Naive thymus-derived CD8-positive, alpha-beta T cell (primary cell): ENCODE measurements around the gene LDHA. TPM values are rescaled to one million over a fixed set of nuclear protein-coding genes. Genes with fewer than 3 reads are reported as not detected.
"Not testable (repeated sequence)": the region's sequence is repeated elsewhere in the genome, so short reads cannot be mapped to it uniquely, and the experiment has no call there.

Experiments
- ATAC-seq, 2 donors: fragments of 150-1000 bp; cut with Tn5 transposase in 1 of 2; sonication (Bioruptor Pico), chemical (Tn5 transposase) in 1 of 2; 1 replicate in 1 of 2; 2 replicates in 1 of 2; pipeline ENCODE4 v1.10.0; 2021; ENCODE audit warnings: mild to moderate bottlenecking in 2 of 2, moderate library complexity in 2 of 2
- POLR2A ChIA-PET: fragments of 350-600 bp; sonication (Branson Sonifier 250); formaldehyde crosslinking; loops from one replicate; lab custom pipeline; 2021; ENCODE audit warnings: antibody characterized with exemption; lab: Charles Lee
- DNase-seq, 10 donors: peaks; one replicate each; pipeline versions ENCODE4 v3.0.0 to v3.0.0-alpha.2; 2020 to 2022
- H3K27ac Mint-ChIP-seq, 10 donors: one replicate each; pipeline ENCODE4 v1.8.0; 2020 to 2022; ENCODE audit warnings: mild to moderate bottlenecking in 10 of 10, mixed read lengths in 10 of 10, moderate library complexity in 4 of 10, inconsistent platforms in 1 of 10
- H3K27me3 Mint-ChIP-seq, 5 donors: one replicate each; pipeline ENCODE4 v1.8.0; 2021 to 2022; ENCODE audit warnings: mixed read lengths in 5 of 5
- H3K36me3 Mint-ChIP-seq, 3 donors: one replicate each; pipeline ENCODE4 v1.8.0; 2020 to 2022; ENCODE audit warnings: mixed read lengths in 3 of 3, mild to moderate bottlenecking in 2 of 3, inconsistent platforms in 1 of 3
- H3K4me1 Mint-ChIP-seq, 4 donors: one replicate each; pipeline ENCODE4 v1.8.0; 2021 to 2022; ENCODE audit warnings: mixed read lengths in 4 of 4
- H3K4me3 Mint-ChIP-seq, 10 donors: one replicate each; pipeline ENCODE4 v1.8.0; 2020 to 2022; ENCODE audit warnings: mild to moderate bottlenecking in 10 of 10, mixed read lengths in 10 of 10, moderate library complexity in 6 of 10, inconsistent platforms in 1 of 10
- H3K9me3 Mint-ChIP-seq, 9 donors: one replicate each; pipeline ENCODE4 v1.8.0; 2020 to 2022; ENCODE audit warnings: mixed read lengths in 9 of 9, mild to moderate bottlenecking in 3 of 9, inconsistent platforms in 1 of 9, moderate library complexity in 1 of 9
- polyA plus RNA-seq, 3 donors: library from polyadenylated mRNA; unstranded; fragments of 300-500 nt; fragmentation: Illumina TruSeq; gene quantifications; one replicate each; pipeline ENCODE4 v1.2.3, GENCODE V29; 2021
- total RNA-seq, 8 experiments: library from RNA in 2 of 8; stranded (reverse) in 2 of 8; gene quantifications; one replicate each; pipeline ENCODE4 v1.2.3 and lab custom pipeline; 2021 to 2026

Gene LDHA
- total and polyA plus RNA-seq, 5 experiments from 2014 or later = 96.1 to 345 (median 333) TPM

DNA sequence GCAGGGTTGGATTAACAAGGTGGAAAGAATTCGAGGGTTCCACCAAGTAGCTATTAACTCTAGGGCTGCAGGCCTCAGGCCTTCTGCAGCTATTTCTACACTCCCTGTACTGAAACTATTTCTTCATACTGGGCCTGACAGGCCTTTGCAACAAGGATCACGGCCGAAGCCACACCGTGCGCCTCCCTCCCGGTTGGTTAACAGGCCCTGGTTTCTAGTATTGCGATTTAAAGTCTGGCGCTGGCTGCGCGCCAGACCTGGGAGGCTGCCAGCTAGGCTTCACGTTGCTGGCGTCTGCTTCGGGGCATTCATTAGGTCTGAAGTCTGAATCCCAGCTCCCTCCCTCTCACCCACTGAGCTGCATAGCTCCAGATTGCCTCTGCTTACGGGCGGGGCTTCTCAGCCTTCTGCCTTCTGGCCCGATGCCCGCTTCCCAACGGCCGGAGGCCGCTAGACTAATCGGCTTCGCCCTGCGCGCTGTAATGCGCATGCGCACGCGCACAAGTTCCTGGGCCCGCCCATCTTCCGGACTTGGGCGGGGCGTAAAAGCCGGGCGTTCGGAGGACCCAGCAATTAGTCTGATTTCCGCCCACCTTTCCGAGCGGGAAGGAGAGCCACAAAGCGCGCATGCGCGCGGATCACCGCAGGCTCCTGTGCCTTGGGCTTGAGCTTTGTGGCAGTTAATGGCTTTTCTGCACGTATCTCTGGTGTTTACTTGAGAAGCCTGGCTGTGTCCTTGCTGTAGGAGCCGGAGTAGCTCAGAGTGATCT lies 1.6 kb downstream of the LDHA start:
- ATAC-seq (peak; percentile 53 to 56), DNase-seq (peak; percentile 84 to 98 (median 94))
- H3K36me3 Mint-ChIP-seq = peaks cover 0 to 47% (median 19%) of the 10 kb centered on the region in 3 donors
- no peaks in the 10 kb centered on the region for H3K27me3 Mint-ChIP-seq
- no peaks in the 10 kb centered on the region for H3K9me3 Mint-ChIP-seq
- H3K4me1 Mint-ChIP-seq = peaks cover 9 to 45% (median 35%) of the 10 kb centered on the region in 4 donors
- H3K27ac Mint-ChIP-seq = peak overlapping the region; percentile 88 to 99 (median 98)
- H3K4me3 Mint-ChIP-seq = peak overlapping the region; percentile 94 to 99 (median 98)
- POLR2A ChIA-PET = interaction anchor here (0.6 to 4.2 kb wide), 16 partner anchors 9 to 1319 kb away, joined by 3 to 88 read pairs (median 4); partner anchors contain the start of genes GTF2H1, HPS5, RPS13 and SERGEF

DNA sequence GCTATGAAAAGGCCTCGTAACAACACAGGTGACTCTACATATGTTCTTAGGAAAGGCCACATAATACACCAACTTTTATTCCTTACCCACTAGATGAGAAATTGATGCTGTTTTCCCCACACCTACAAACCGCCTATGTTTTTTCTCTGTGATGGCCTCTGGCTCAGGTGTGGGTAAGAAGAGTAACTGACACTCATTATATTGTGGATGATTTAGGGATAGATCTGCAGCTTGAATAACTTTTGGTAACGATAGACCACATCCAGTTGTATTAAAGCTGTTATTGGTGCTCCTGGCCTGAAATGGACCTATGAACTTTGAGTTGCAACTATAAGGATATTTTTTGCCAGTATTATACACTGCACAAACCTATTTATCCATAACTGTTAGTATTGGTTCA lies 3.6 kb downstream of the LDHA start:
- Mint-ChIP-seq H3K27me3 (no peaks in the 10 kb centered on the region), H3K36me3 (peaks cover 0 to 66% (median 23%) of the 10 kb centered on the region in 3 donors), H3K4me3 (peak overlapping the region in 3 of 10 donors; percentile 15 to 29 (median 18)), H3K27ac (peak overlapping the region in 5 of 10 donors; percentile 5 to 80 (median 55)), H3K9me3 (no peaks in the 10 kb centered on the region), H3K4me1 (peaks cover 11 to 38% (median 31%) of the 10 kb centered on the region in 4 donors)
- no peak for ATAC-seq
- POLR2A ChIA-PET = interaction anchor here (0.6 to 1.1 kb wide), 3 partner anchors 36 to 85 kb away, joined by 3 to 6 read pairs (median 3); partner anchors contain the start of gene GTF2H1
- DNase-seq = no peak

DNA sequence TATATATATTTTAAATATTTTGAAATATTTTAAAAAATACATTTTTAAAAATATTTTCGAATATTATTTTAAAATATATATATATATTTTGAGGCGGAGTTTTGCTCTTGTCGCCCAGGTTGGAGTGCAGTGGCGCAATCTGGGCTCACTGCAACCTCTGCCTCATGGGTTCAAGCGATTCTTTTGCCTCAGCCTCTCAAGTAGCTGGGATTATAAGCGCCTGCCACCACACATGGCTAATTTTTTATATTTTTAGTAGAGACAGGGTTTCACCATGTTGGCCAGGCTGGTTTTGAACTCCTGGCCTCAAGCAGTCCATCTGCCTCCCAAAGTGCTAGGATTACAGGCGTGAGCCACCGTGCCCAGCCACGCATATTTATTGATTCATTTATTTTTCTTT lies 6.7 kb downstream of the LDHA start:
- H3K9me3 Mint-ChIP-seq, DNase-seq, ATAC-seq, H3K27ac Mint-ChIP-seq, H3K27me3 Mint-ChIP-seq, H3K4me3 Mint-ChIP-seq: not testable (repeated sequence)
- Mint-ChIP-seq H3K4me1 (peaks cover 5 to 30% (median 19%) of the 10 kb centered on the region in 4 donors), H3K36me3 (peaks cover 8 to 92% (median 34%) of the 10 kb centered on the region in 3 donors)
- POLR2A ChIA-PET = interaction anchor here (1.2 kb wide), 1 partner anchor 17 kb away, joined by 6 read pairs; no protein-coding TSS in a partner anchor

- ATAC-seq (no peak), DNase-seq (no peak)
- H3K4me1 Mint-ChIP-seq = peaks cover 0 to 9% (median 3%) of the 10 kb centered on the region in 4 donors
- no peaks in the 10 kb centered on the region for H3K27me3 Mint-ChIP-seq
- peak overlapping the region in 2 of 10 donors; percentile 18 to 66 for H3K27ac Mint-ChIP-seq
- POLR2A ChIA-PET = interaction anchor here (2.8 kb wide), 1 partner anchor 9 kb away, joined by 11 read pairs; the partner anchor contains the start of gene LDHA
- H3K9me3 Mint-ChIP-seq = no peaks in the 10 kb centered on the region
- no peak overlapping the region for H3K4me3 Mint-ChIP-seq
- H3K36me3 Mint-ChIP-seq = peaks cover 8 to 87% (median 36%) of the 10 kb centered on the region in 3 donors
Observed at GRCh38 chr11:18404062-18404461, 9.7 kb downstream of the LDHA start.

DNA sequence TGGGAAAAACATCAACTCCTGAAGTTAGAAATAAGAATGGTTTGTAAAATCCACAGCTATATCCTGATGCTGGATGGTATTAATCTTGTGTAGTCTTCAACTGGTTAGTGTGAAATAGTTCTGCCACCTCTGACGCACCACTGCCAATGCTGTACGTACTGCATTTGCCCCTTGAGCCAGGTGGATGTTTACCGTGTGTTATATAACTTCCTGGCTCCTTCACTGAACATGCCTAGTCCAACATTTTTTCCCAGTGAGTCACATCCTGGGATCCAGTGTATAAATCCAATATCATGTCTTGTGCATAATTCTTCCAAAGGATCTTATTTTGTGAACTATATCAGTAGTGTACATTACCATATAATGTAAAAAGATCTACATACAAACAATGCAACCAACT lies 13.0 kb downstream of the LDHA start:
- H3K36me3 Mint-ChIP-seq = peaks cover 8 to 55% (median 28%) of the 10 kb centered on the region in 3 donors
- not testable (repeated sequence) for ATAC-seq, H3K4me3 Mint-ChIP-seq, DNase-seq, H3K9me3 Mint-ChIP-seq, H3K27me3 Mint-ChIP-seq
- H3K4me1 Mint-ChIP-seq = peaks cover 5 to 14% (median 9%) of the 10 kb centered on the region in 4 donors
- POLR2A ChIA-PET = interaction anchor here (0.8 kb wide), 1 partner anchor 24 kb away, joined by 5 read pairs; no protein-coding TSS in a partner anchor
- peak overlapping the region in 1 of 10 donors; percentile 62 for H3K27ac Mint-ChIP-seq

GRCh38 chr11:18408558-18409291 lies 14.4 kb downstream of the LDHA start:
- Mint-ChIP-seq H3K27ac (peak overlapping the region in 2 of 10 donors; percentile 39 to 73), H3K27me3 (peaks cover 0 to 1% (median 0%) of the 10 kb centered on the region in 5 donors), H3K9me3 (peaks cover 0 to 4% (median 0%) of the 10 kb centered on the region in 9 donors), H3K4me3 (no peak overlapping the region), H3K4me1 (peaks cover 5 to 22% (median 9%) of the 10 kb centered on the region in 4 donors), H3K36me3 (peaks cover 4 to 42% (median 20%) of the 10 kb centered on the region in 3 donors)
- ATAC-seq (no peak), DNase-seq (no peak)
- POLR2A ChIA-PET = no interaction called here

- Mint-ChIP-seq H3K4me1 (peaks cover 4 to 25% (median 6%) of the 10 kb centered on the region in 4 donors), H3K4me3 (no peak overlapping the region), H3K9me3 (no peaks in the 10 kb centered on the region), H3K36me3 (peaks cover 0 to 2% (median 0%) of the 10 kb centered on the region in 3 donors), H3K27ac (no peak overlapping the region), H3K27me3 (no peaks in the 10 kb centered on the region)
- POLR2A ChIA-PET = no interaction called here
- DNase-seq = no peak
- no peak for ATAC-seq
Observed at GRCh38 chr11:18416459-18416858, 22.1 kb downstream of the LDHA start.

- peaks cover 0 to 10% (median 4%) of the 10 kb centered on the region in 4 donors for H3K4me1 Mint-ChIP-seq
- ATAC-seq = no peak
- no peak overlapping the region for H3K27ac Mint-ChIP-seq
- DNase-seq = no peak
- no peaks in the 10 kb centered on the region for H3K9me3 Mint-ChIP-seq
- no peaks in the 10 kb centered on the region for H3K27me3 Mint-ChIP-seq
- H3K4me3 Mint-ChIP-seq = no peak overlapping the region
- POLR2A ChIA-PET = no interaction called here
- H3K36me3 Mint-ChIP-seq = peaks cover 0 to 2% (median 0%) of the 10 kb centered on the region in 3 donors
Observed at GRCh38 chr11:18419040-18419439, 24.7 kb downstream of the LDHA start.

DNA sequence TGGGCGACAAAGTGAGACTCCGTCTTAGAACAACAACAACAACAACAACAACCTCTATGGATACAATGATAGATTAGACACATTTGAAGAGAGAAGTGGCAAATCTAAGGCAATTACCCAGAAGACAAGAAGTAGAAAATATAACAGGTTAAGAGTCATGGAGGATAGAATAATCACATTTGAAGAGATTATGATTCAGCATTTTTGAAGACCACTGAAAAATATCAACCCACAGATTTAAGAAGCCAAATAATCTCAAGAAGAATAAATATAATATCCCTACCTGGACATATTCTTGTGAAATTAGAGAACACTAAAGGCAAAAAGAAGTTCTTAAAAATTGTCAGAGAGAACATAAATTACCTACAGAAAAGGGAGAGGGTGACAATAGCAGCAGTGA lies 25.7 kb downstream of the LDHA start:
- POLR2A ChIA-PET = no interaction called here
- peaks cover 0 to 2% (median 0%) of the 10 kb centered on the region in 3 donors for H3K36me3 Mint-ChIP-seq
- H3K4me3 Mint-ChIP-seq = no peak overlapping the region
- H3K9me3 Mint-ChIP-seq = no peaks in the 10 kb centered on the region
- DNase-seq (no peak), ATAC-seq (no peak)
- H3K27ac Mint-ChIP-seq = peak overlapping the region in 3 of 10 donors; percentile 12 to 51 (median 13)
- H3K27me3 Mint-ChIP-seq = no peaks in the 10 kb centered on the region
- H3K4me1 Mint-ChIP-seq = peaks cover 0 to 10% (median 4%) of the 10 kb centered on the region in 4 donors

GRCh38 chr11:18427240-18427639 lies 32.9 kb downstream of the LDHA start:
- POLR2A ChIA-PET = no interaction called here
- no peak for ATAC-seq
- H3K4me3 Mint-ChIP-seq = no peak overlapping the region
- peaks cover 4 to 9% (median 6%) of the 10 kb centered on the region in 3 donors for H3K36me3 Mint-ChIP-seq
- H3K27me3 Mint-ChIP-seq = no peaks in the 10 kb centered on the region
- no peak overlapping the region for H3K27ac Mint-ChIP-seq
- peaks cover 3 to 7% (median 5%) of the 10 kb centered on the region in 4 donors for H3K4me1 Mint-ChIP-seq
- H3K9me3 Mint-ChIP-seq = peaks cover 0 to 11% (median 8%) of the 10 kb centered on the region in 9 donors
- no peak for DNase-seq

DNA sequence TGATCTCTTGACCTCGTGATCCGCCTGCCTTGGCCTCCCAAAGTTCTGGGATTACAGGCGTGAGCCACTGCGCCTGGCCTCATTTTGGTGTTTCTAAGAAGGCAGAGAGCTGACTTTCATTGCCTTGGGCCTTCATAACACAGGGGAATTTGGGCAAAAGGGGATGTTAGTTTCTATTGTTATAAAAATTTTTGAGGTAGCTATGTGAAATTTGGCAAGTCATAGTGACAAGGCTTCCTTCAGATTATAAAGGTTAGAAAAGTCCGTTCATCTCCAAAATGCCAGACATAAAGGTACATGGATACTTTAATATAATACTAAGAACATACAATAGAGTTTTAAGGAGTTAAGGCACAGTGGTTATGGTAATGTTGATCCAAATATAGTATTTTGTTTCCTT lies 35.0 kb downstream of the LDHA start:
- no peak for ATAC-seq
- H3K36me3 Mint-ChIP-seq = peaks cover 4 to 23% (median 11%) of the 10 kb centered on the region in 3 donors

DNA sequence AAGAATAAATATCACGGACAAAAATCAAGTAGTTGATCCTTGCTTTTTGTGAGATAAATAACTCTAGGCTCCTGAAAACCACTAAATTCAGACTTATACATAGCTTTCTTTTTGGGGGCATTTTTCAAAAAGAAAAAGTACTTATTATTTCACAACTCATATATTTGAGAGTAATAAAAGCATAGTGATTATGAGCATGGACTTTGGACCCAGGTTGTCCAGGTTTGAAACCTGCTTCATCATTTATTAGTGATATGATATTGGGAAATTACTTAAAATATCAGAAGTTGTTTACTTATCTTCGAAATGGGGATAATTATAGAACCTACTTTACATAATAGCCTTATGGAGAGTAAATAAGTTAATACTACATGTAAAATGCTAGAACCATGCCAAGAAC lies 44.3 kb downstream of the LDHA start:
- peaks cover 0 to 16% (median 5%) of the 10 kb centered on the region in 9 donors for H3K9me3 Mint-ChIP-seq
- H3K27ac Mint-ChIP-seq = no peak overlapping the region
- DNase-seq = no peak
- peaks cover 0 to 2% (median 0%) of the 10 kb centered on the region in 5 donors for H3K27me3 Mint-ChIP-seq
- H3K4me1 Mint-ChIP-seq = no peaks in the 10 kb centered on the region
- peaks cover 4 to 23% (median 15%) of the 10 kb centered on the region in 3 donors for H3K36me3 Mint-ChIP-seq
- POLR2A ChIA-PET = no interaction called here
- no peak for ATAC-seq
- no peak overlapping the region for H3K4me3 Mint-ChIP-seq

More for the DNA sequence above, 35.0 kb downstream of the LDHA start:
- POLR2A ChIA-PET = no interaction called here
- peaks cover 4 to 7% (median 7%) of the 10 kb centered on the region in 4 donors for H3K4me1 Mint-ChIP-seq
- no peak overlapping the region for H3K4me3 Mint-ChIP-seq
- H3K9me3 Mint-ChIP-seq = peaks cover 0 to 31% (median 17%) of the 10 kb centered on the region in 9 donors
- no peaks in the 10 kb centered on the region for H3K27me3 Mint-ChIP-seq
- DNase-seq = no peak
- no peak overlapping the region for H3K27ac Mint-ChIP-seq
